GM10847 (cell line): ENCODE data around the gene IQCM.

Source experiments
- POLR2A ChIP-seq: IDR thresholded peaks from 2 replicates; pipeline ENCODE4 v1.6.1; 2011; ENCODE audit not compliant: insufficient read length; ENCODE audit errors: extremely low read depth

Gene IQCM

DNA sequence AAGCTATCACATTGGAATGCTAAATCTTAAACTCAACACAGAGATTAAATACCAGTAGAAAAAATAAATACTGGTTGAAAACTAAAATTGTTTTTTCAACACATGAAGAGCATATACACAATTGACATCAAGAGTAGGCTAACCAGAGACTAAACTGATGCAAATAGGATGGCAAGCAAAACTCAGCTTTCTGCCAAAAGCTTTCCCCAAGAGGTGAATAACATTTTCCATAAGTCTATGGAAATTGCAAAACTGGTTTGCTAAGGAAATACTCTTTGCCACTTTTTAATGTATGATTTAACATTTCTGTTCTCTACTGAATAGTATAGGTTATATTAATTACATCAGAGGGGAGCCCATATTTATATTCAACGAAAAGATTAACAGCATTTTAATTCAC, 23.8 kb downstream of the IQCM start:
- TF ChIP-seq POLR2A, result no peak

DNA sequence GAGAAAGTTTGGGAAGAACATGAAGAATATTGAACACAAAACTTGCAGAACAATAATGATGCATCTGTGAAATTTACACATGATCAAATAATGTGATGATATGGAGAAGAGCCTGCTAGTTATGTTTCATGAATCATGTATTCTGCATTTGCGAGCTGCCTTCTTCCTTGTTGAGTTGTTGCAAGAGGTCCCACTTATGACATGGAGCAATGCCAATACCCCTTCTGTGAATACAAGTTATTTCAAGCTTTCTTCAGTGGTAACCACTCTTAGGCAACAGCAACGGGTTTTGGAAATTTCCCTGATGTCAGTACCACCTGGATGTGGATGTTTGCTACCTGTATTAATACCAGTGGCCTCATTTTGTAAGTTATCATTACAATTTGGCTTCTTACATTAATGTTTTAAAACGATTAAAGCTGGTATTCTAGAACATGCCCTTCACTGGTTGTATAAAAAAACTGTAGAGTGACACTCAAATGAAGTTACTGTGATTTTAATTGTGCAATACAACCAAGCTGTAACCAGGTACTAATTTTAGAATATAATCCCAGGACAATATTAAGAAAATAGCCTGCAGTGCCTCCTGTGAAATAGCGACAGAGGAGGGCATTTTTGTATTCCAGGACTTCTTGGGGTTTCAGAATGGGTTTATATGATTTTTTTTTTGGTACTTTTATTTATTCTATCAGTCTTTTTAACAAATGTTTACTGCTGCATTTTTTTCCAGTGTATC, 25.3 kb downstream of the IQCM start:
- TF ChIP-seq POLR2A, result no peak

DNA sequence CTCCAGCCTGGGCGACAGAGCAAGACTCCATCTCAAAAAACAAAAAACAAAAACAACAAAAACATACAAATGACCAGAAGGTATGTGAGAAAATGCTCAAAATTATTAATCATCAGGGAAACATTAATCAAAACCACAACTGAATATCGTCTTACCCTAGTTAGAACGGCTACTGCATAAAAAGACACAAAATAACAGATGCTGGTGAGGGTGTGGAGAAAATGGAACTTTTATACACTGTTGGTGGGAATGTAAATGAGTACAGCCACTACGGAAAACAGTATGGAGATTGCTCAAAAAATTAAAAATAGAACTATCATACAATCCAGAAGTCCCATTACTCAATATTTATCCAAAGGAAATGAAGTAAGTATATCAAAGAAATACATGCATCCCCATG, 27.3 kb downstream of the IQCM start:
- TF ChIP-seq POLR2A, result no peak

DNA sequence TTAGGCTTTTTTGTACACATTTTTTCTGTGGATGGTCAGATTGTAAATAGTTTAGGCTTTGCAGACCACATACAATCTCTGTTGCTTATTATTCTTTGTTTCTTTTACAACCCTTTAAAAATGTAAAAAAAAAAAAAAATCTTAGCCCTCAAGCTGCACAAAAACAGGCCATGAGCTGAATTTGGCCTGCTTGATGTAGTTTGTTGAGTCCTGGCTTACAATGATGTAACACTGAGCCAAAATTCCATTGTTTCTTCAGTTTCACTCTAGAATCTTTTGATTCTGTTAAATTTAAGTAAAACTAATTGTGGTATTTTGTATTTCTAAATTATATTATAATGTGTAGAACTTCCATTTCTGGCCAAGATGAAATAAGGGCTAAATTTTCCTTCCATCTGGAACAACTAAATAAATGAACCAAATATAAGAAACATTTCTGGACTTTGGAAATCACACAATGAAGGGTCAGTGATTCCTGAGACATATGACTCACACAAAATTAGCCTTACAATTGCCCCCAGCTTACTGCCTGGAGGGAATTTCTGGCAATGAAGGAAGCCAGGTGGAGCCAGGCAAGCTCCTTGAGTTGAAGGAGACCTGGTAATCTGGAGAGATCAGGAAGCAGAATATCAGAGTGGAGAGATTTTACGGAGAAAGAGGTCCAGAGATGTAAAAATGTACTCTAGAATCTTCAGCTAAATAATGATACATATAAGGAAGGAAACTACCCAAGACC, 29.8 kb downstream of the IQCM start:
- no peak for TF ChIP-seq POLR2A

DNA sequence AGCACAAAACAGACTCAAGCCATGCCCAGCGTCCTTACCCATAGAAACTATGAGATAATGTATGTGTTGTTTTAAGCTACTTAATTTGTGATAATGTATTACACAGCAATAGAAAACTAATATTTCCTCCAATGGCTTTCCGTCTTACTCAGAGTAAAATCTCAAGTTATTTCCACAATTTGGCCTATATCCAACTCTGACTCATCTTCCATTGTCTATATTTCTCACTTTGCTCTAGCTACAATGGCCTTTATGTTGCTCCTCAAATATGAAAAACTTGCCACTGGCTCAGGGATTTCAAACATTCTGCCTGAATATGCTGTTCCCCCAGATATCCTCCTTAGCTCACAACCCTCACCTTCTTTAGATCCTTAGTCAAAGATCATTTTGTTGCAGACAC, 31.6 kb downstream of the IQCM start:
- no peak for TF ChIP-seq POLR2A

DNA sequence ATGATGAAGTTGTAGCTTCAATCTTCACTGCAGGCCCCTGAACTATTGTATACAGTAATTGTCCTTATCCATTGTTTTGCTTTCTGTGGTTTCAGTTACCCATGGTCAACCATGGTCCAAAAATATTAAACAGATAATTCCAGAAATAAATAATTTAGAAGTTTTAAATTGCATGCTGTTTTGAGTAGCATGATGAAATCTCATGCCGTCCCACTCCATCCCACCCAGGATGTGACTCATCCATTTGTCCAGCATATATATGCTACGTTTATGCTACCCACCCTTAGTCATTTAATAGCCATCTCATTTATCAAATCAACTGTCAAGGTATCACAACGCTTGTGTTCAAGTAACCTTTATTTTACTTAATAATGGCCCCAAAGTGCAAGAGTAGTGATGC, 34.5 kb downstream of the IQCM start:
- TF ChIP-seq POLR2A, result no peak

DNA sequence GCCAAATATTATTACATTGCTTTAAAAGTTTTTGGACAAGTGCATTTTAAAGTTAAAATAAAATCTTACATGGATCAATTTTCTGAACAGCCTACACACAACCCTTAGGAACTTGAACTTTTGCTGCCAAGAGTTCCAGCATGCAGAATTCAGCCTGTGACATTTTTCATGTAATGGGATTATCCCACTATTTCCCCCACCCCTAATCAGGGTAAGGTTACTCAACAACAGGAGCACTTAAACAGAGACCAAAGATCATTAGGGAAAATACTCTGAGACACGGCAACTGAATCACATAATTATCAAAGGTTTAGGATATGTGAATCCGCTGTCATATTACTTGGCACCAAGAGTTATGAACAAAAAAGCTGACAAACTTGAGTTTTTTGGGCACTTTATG, 47.2 kb downstream of the IQCM start:
- TF ChIP-seq POLR2A, result no peak

DNA sequence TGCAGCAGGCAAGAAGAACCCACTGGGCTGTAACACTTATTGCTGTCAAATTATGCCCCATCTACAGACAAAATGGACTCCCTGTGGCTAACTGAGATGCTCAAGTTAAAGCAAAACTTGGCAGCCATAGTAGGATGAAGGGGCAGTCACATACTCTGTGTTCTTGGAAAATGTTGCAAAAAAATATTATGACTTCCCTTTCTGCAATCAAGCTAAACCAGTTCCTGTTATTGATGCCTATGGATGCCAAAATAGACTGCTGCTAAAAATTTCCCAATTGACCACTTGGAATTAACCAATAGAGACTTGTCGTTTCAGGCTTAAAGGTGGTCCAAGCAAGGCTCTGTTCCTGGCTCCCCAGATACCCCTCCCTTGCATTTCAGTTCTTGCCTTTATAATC, 49.5 kb downstream of the IQCM start:
- no peak for TF ChIP-seq POLR2A

DNA sequence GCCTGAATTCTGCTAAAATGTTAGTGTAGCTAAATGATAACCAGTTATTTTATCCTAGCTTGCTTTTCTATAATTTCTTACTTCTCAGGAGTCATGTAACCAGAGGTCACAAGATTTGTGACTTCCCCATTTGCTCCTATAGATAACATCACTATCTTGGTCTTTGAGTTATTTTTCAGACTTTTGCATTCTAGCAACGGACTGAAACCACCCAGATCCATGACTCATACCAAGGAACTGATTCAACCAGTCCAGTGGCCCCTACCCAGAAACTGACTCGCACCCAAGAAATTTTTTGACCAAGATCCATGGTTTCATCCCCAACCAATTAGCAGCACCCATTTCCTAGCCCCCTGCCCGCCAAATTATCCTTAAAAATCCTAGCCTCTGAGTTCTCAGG, 50.0 kb downstream of the IQCM start:
- TF ChIP-seq POLR2A, result no peak

DNA sequence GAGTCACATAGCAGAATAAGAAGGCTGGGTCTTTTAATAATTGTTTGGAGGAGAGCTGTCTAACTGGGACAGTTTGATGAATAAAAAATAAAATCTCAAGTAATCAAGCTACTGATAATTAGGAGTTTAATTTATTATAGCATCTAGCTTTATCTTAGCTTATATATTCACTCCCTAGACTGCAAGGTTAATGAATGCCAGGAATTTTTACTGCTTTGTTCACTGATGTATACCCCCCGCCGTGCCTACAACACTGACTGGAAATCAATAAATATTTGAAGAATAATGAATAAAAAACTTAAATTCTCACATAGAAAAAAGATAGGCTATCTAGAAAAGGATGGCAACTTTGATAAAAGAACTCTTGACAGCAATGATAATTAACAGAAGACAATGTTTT, 59.7 kb downstream of the IQCM start:
- no peak for TF ChIP-seq POLR2A

DNA sequence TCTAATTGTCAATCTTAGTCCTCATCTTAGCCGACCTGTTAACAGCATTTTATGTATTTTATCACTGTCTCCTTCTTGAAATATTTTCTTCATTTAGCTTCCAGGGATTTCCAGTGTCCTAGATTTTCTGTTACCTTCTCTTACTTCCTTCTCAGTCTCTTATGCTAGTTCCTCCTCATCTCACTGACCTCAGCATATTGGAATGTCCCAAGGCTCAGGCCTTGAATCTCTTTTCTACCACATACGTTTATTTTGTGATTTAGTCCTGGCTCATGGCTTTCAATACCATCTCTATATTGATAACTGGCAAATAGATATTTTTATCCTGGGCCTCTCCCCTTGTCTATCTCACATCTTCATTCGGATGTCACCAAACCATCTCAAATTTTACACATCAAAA, 61.1 kb downstream of the IQCM start:
- no peak for TF ChIP-seq POLR2A

DNA sequence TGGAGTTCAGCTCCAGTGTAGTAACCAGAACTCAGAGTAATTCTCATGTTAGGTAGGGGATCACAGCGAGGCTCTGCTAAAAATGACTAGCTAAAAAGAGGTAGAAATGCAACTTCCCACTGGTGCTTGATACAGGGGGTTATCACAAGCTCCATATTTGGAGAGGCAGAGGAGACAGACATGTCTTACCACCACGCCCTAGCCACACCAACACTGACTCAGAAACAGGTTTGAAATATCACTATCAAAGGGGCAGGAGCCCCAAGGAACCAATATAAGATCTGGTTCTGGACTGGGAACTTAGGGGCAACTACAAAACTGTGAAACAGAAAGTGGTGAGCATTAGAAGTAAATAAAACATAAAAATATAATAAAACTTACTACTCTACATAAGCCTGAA, 62.9 kb downstream of the IQCM start:
- TF ChIP-seq POLR2A, result no peak

DNA sequence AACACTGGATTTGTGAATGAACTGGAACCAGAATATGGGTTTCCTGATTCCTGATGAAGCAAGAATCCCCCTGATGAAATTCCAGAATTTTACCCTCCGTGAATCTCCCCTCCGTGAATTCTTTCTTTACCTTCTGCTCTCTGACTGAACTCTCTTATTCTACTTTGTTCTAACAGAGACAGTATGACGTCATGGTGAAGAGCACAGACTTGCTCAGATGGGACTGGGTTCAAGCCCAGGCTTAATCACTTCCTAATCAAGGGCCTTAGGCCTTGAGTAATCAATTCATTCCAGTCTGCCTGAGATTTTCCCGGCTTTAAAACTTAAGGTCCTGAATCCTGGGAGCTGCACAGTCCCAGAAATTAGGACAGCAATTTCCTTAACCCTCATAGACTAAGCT, 64.5 kb downstream of the IQCM start:
- TF ChIP-seq POLR2A, result no peak

DNA sequence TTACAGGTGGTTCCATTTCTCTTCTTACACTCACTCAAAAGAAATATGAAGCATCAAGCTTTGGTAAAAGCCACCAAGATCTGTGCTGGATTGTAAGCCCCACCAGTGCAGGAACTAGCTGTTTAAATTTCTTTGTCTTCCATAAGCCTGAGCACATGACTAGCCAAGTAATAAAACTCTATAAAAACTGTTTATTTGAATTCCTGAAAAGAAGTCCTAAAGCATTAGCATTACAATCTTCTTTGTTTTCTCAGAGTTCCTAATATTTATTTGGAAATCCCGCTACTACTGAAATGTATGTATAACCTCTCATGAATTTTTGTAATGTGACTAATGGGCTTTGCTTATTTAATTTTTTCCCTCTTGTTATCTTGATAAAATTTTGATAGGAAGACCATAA, 65.9 kb downstream of the IQCM start:
- no peak for TF ChIP-seq POLR2A

DNA sequence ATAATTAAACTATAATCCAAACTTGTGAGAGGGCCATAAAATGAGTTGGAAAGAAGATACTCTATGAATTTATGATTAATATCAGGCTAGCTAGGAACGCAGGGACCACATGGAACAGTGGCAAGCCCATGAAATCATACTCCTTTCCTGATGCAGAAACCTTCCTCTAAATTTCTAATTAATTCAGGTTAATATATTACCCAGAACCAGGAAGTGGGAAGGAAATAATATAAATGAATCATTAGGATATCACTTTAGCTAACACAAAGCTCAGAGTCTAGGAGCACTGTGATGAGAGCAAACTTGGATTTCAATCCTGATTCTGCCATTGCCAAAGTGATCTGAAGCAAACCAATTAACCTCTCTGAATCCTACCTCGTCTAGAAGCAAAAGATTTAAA, 68.0 kb downstream of the IQCM start:
- TF ChIP-seq POLR2A, result no peak

DNA sequence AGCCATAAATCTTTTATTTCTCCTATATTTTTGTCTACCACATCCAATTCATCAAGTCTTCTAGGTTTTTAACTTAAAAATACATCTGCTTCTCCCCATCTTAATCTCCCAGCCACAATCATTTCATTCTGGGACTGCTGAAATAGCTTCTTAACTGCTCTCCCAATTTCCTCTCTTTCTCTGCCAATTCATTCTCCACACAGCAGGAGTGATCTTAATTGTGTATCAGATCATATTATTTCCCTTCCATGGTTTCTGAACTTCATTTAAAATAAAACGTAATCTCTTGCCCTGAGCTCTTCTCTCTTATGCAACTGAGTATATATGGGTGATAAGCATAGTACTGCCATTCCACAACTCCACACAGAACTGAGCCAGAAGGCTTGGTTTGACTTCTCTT, 69.4 kb downstream of the IQCM start:
- no peak for TF ChIP-seq POLR2A
